Muscle layer of colon (tissue), 2 donors: ENCODE data around the gene CACHD1.

Experiments used
- H3K27ac ChIP-seq: one replicate; pipeline ENCODE4 v1.7.0; 2013; ENCODE audit warnings: low read depth, mild to moderate bottlenecking, low read length, moderate library complexity
- H3K27me3 ChIP-seq, 2 donors: one replicate each; pipeline ENCODE4 v1.7.0; 2013; ENCODE audit warnings: low read length in 2 of 2, mild to moderate bottlenecking in 2 of 2; ENCODE audit not compliant: insufficient read depth in 2 of 2, control insufficient read depth in 1 of 2
- H3K36me3 ChIP-seq: one replicate; pipeline ENCODE4 v1.7.0; 2013; ENCODE audit warnings: mild to moderate bottlenecking, low read length; ENCODE audit not compliant: insufficient read depth
- H3K4me1 ChIP-seq: one replicate; pipeline ENCODE4 v1.7.0; 2013; ENCODE audit warnings: mild to moderate bottlenecking, low read length; ENCODE audit not compliant: insufficient read depth
- H3K4me3 ChIP-seq, 2 donors: one replicate each; pipeline ENCODE4 v1.7.0; 2013; ENCODE audit warnings: low read length in 2 of 2, low read depth in 1 of 2, mild to moderate bottlenecking in 1 of 2, moderate library complexity in 1 of 2
- H3K9ac ChIP-seq: one replicate; pipeline ENCODE4 v1.7.0; 2013; ENCODE audit warnings: low read length
- H3K9me3 ChIP-seq: one replicate; pipeline ENCODE4 v1.7.0; 2013; ENCODE audit warnings: mild to moderate bottlenecking, low read length
- donor health status: abdominal sarcoma.
- donor health status: Adenocarcinoma of cecum.

The CACHD1 gene

DNA sequence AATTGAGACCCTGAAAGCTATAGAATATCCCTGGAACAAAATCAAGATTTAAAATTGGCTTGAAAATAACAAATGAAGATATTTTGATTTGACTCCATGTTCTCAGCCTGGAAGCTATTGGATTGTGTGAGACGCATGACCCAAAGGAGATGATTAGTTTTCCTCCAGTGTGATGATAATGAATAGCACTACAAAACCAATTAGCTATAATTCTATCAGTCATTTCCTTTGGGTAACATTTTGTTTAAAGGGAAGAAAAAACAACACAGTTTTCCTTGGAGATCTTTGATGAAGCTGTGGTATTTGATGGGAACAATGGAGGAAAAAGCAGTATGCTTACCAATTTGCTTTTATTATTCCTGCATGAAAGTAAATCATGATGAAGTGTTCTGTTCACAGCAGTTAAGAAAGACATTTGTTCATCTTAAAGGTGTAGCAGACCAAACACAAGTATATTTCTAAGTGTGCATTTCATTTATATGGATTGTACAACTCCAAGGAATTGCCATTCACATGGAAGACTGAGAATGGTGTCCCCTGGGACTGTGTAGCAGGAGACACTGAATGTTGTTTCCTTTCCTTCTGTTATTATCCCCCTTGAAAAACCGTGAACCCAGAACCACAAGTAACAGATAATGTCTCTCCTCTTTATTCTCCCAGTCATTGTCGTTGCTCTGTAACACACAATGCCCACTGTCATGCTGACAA, 111.4 kb downstream of the CACHD1 start:
- Histone ChIP-seq H3K27ac (no peak overlapping the region), H3K9ac (no peak overlapping the region), H3K4me1 (no peaks in the 10 kb centered on the region), H3K9me3 (no peaks in the 10 kb centered on the region), H3K27me3 (no peaks in the 10 kb centered on the region), H3K36me3 (no peaks in the 10 kb centered on the region), H3K4me3 (no peak overlapping the region)

DNA sequence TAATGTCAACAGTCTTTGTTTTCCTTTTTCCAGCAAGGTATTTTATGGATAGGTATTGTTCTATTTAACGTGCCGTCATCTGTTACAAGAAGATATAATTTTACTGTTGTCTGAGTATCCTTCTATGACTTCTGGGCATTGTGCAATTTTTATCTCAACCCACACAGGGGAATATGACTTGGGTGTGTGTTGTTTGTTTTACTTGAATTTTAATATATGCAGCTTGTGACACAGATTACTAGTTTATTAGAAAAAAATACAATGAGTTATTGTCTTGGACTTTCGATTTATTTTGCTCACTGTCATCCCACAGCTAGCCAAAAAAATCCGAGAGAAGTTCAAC, 111.9 kb downstream of the CACHD1 start:
- Histone ChIP-seq H3K9ac (no peak overlapping the region), H3K27me3 (no peaks in the 10 kb centered on the region), H3K9me3 (no peaks in the 10 kb centered on the region), H3K4me1 (no peaks in the 10 kb centered on the region), H3K27ac (no peak overlapping the region), H3K4me3 (no peak overlapping the region), H3K36me3 (no peaks in the 10 kb centered on the region)

DNA sequence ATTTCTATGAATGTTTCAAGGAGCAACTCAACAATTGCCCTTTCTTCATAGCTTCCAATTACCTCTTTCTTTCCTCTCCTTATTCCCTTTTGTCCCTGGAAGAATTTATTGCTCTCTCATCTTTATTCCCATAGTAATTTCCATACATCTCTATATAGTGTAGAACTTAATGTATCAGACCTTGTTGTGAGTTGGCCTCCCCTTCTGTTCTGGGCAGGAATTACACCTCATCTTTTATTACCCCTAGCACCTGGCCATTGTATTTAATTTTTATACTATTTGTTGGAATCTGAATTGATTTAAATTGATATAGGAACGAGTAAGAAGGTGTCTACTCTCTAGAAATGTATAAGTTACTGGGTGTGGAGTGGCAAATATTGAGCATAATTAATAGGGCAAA, 114.5 kb downstream of the CACHD1 start:
- no peak overlapping the region for H3K4me3 ChIP-seq
- H3K9ac ChIP-seq: no peak overlapping the region
- H3K27me3 ChIP-seq: no peaks in the 10 kb centered on the region
- no peaks in the 10 kb centered on the region for H3K4me1 ChIP-seq
- no peaks in the 10 kb centered on the region for H3K9me3 ChIP-seq
- H3K27ac ChIP-seq: no peak overlapping the region
- no peaks in the 10 kb centered on the region for H3K36me3 ChIP-seq

DNA sequence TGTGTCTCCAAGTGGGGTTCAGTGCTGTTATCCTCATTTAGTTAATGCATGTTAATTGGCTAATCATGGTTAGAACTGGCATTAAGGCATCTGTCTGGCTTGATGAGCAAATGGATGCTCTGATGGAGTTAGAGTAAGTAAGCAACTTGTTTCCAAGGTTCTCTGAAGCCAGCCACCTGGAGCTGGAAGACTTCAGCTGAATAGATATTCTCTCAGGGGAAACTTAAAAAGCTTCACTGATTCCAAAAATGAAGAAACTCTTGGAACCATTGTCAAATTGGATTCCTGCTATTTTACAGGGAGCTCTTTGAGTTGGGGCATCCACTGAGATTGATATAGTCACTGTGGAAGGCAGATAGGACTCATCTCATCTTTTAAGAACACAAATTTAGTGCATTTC, 118.9 kb downstream of the CACHD1 start:
- H3K27ac ChIP-seq: no peak overlapping the region
- no peaks in the 10 kb centered on the region for H3K4me1 ChIP-seq
- H3K4me3 ChIP-seq: no peak overlapping the region
- H3K36me3 ChIP-seq: no peaks in the 10 kb centered on the region
- H3K9ac ChIP-seq: no peak overlapping the region
- no peaks in the 10 kb centered on the region for H3K9me3 ChIP-seq
- H3K27me3 ChIP-seq: no peaks in the 10 kb centered on the region

DNA sequence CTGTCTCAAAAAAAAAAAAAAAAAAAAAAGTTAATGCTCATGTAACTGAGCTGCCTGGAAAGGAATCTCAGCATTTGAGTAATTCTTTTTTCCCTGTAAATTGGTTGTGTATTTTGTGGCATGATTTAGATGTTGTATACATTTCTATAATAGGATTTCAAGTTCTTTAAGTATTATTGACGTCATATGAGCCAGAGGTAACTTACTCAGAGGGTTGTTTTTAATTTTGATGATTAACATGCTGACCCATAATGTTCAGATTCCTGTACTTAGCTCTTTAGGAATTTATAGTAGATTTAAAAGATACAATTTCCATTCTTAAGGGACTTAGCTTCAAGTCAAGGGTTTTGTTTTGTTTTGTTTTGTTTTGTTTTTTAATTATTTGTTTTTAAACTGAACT, 120.4 kb downstream of the CACHD1 start:
- Histone ChIP-seq H3K4me1 (no peaks in the 10 kb centered on the region), H3K36me3 (no peaks in the 10 kb centered on the region), H3K27me3 (no peaks in the 10 kb centered on the region), H3K9me3 (no peaks in the 10 kb centered on the region), H3K9ac (no peak overlapping the region), H3K27ac (no peak overlapping the region), H3K4me3 (no peak overlapping the region)

DNA sequence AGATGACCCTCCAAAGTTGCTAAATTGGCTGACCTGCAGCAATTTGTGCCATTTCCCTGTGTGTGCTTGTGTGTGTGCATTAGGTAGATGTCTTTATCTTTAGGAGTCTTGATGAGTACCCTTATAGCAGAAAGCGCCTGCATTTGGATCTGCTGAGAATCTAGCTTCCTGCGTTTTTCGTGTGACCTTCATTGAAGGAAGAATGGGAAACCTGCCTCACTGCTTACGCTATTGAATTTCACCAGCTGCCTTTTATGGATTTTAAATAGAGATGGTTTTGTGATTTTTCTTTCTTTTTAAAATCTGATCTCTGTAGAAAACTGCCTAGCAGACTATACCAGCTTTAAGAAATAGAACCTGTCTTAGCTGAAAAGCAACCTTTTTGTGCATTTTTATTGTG, 124.5 kb downstream of the CACHD1 start:
- Histone ChIP-seq H3K27me3 (no peaks in the 10 kb centered on the region), H3K4me1 (no peaks in the 10 kb centered on the region), H3K9me3 (no peaks in the 10 kb centered on the region), H3K36me3 (no peaks in the 10 kb centered on the region), H3K27ac (no peak overlapping the region), H3K9ac (no peak overlapping the region), H3K4me3 (no peak overlapping the region)

DNA sequence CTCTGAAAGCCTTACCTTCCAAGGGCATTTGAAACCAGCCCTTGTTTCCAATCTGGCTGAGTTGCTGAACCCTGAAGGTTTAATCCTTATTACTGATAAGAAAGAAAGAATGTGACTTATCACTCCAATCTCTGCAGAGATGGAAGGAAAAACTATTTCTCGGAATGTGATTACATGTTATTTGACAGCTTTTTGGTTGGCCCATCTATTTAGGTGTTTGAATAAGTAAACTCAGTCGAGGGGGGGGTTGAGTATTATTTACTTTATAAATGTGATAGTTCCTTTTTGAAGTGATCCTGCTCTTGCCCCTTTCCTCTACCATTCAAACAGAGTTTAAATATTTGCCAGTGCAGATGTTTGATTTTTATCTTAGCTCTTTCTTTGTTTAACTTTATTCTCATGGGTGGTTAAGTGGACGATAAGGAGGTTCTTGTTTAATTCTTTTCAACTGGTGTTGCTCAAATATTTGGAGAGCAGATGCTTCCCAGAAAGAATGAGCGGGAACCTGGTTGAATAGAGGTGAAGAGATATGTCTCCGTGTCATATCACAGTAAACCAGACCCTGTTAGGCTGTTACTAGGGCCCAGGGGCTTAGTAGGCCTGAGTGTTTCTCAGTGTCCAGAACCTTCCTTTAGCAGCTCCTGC, 126.1 kb downstream of the CACHD1 start:
- no peaks in the 10 kb centered on the region for H3K9me3 ChIP-seq
- no peaks in the 10 kb centered on the region for H3K36me3 ChIP-seq
- no peaks in the 10 kb centered on the region for H3K4me1 ChIP-seq
- H3K27ac ChIP-seq: no peak overlapping the region
- no peak overlapping the region for H3K4me3 ChIP-seq
- H3K9ac ChIP-seq: no peak overlapping the region
- H3K27me3 ChIP-seq: no peaks in the 10 kb centered on the region

DNA sequence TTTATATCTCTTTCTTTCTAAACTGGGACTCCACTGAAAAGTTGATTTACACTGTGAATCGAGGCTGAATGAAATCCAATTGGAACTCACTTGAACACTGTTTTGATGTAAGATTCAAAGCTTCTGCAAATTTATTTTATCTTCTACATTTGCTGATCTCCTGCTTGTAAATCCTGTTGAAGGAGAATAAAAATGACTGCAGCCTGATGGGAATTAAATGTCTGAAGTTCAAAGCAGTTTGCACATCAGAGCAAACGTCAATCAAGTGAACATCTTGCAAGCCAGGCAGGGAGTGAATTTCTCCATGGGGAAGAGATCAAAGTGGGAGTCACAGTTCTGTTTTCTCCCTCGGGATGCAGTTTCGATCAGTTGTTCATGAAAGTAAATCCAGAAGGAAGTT, 127.2 kb downstream of the CACHD1 start:
- Histone ChIP-seq H3K4me3 (no peak overlapping the region), H3K9me3 (no peaks in the 10 kb centered on the region), H3K36me3 (no peaks in the 10 kb centered on the region), H3K27me3 (no peaks in the 10 kb centered on the region), H3K4me1 (no peaks in the 10 kb centered on the region), H3K9ac (no peak overlapping the region), H3K27ac (no peak overlapping the region)

DNA sequence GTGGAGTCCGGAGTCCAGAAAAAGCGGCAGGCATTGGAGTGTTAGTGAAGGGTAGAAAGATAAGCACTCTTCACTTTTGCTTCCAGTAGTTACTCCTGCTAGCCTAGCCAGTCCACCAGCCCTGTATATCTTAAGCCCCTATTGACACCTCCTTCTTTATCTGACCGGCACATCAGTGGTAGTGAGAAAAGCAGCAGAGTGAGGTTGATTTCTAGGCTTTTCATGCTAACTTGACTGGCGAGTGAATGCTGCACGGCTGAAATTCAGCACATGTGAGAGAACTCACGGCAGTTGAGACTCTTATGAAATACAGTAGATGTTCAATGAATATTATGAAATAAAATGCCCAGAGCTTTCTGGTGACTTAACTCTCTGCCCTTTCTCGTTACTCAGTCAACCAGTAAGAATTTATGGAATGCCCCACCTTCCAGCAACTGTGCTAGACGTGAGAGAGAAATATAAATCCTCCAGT, 128.2 kb downstream of the CACHD1 start:
- H3K9ac ChIP-seq: no peak overlapping the region

DNA sequence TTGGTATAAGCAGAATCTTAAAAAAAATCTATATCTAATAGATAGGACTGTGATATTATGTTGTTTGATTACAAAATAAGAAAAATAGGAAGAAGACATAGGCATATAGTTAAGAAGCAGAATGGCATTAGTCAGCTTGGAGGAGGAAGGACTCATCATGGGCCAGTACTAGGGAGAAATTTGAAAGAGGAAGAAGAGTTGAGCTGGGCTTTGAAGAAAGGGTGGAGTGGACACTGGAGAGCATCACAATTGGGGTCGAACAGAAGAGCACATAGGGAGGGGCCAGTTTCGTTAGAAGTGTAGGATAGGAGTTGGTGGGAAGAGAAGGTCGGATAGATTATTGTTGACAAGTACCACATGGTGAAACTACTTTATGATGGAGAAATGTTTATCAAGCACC, 129.3 kb downstream of the CACHD1 start:
- H3K27me3 ChIP-seq: no peaks in the 10 kb centered on the region

More for the DNA sequence above, 128.2 kb downstream of the CACHD1 start:
- Histone ChIP-seq H3K27me3 (no peaks in the 10 kb centered on the region), H3K27ac (no peak overlapping the region), H3K4me3 (no peak overlapping the region), H3K36me3 (no peaks in the 10 kb centered on the region), H3K9me3 (no peaks in the 10 kb centered on the region), H3K4me1 (no peaks in the 10 kb centered on the region)

DNA sequence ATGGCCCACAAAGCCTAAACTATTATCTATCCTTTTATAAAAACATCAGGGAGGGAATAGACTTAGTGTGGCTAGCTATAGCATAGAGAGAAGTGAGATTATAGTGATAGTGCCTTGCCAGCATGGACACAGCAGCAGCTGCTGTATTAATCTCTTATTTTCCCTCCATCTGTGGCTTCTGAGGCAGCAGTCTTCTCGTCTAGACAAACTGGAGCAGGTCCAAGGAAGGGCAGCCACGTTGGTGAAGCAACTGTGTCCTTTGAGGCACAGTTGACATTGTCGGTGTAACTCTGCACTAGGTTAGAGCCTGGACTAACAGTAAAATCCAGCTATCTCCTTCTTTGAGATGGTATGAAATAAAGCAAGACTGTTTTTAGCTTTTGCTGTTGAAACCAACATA, 131.3 kb downstream of the CACHD1 start:
- Histone ChIP-seq H3K4me1 (no peaks in the 10 kb centered on the region), H3K27me3 (no peaks in the 10 kb centered on the region), H3K9ac (no peak overlapping the region), H3K4me3 (no peak overlapping the region), H3K27ac (no peak overlapping the region), H3K9me3 (no peaks in the 10 kb centered on the region), H3K36me3 (no peaks in the 10 kb centered on the region)

More for the DNA sequence above, 129.3 kb downstream of the CACHD1 start:
- no peaks in the 10 kb centered on the region for H3K36me3 ChIP-seq
- H3K4me1 ChIP-seq: no peaks in the 10 kb centered on the region
- H3K9ac ChIP-seq: no peak overlapping the region
- H3K4me3 ChIP-seq: no peak overlapping the region
- H3K27ac ChIP-seq: no peak overlapping the region
- no peaks in the 10 kb centered on the region for H3K9me3 ChIP-seq
